Stomach (tissue), 9 donors: ENCODE measurements around the gene C1QTNF7. TPM values are rescaled to one million over a fixed set of nuclear protein-coding genes. Genes with fewer than 3 reads are reported as not detected.
A peak's percentile ranks its signal among the peaks of the same experiment; 100 is the strongest.

Source experiments
- DNase-seq, 2 donors: peaks; one replicate each; pipeline versions ENCODE4 v3.0.0 to v3.0.0-alpha.2; 2013 to 2019
- H3K27ac ChIP-seq, 5 donors: fragments of 200-600 bp in 4 of 5; sonication (generic) in 4 of 5; one replicate each; pipeline ENCODE4 v1.5.1; 2013 to 2019; ENCODE audit warnings: mild to moderate bottlenecking in 1 of 5, moderate library complexity in 1 of 5
- H3K27me3 ChIP-seq, 3 donors: fragments of 200-600 bp; sonication (generic); one replicate each; pipeline ENCODE4 v1.5.1; 2017 to 2019; ENCODE audit warnings: mixed run types in 1 of 3
- H3K36me3 ChIP-seq, 4 donors: fragments of 200-600 bp; sonication (generic); 1 replicate in 3 of 4; 2 replicates in 1 of 4; pipeline ENCODE4 v1.5.1; 2016 to 2019
- H3K4me1 ChIP-seq, 4 donors: fragments of 200-600 bp; sonication (generic); one replicate each; pipeline ENCODE4 v1.5.1; 2016 to 2019
- H3K4me3 ChIP-seq, 4 donors: fragments of 200-600 bp; sonication (generic) in 3 of 4; one replicate each; pipeline ENCODE4 v1.5.1; 2016 to 2019; ENCODE audit warnings: mild to moderate bottlenecking in 1 of 4
- H3K9me3 ChIP-seq, 4 donors: fragments of 200-600 bp; sonication (generic); one replicate each; pipeline ENCODE4 v1.5.1; 2016 to 2019
- CTCF ChIP-seq, 7 experiments: fragments of 450-650 bp in 4 of 7; fragments of 200-600 bp in 3 of 7; sonication (generic) in 3 of 7; IDR thresholded peaks; one replicate each; pipeline ENCODE4 v1.5.1; 2016 to 2019; ENCODE audit warnings: antibody characterized with exemption in 7 of 7, control low read depth in 2 of 7, mild to moderate bottlenecking in 1 of 7
- EP300 ChIP-seq: sonication (generic); formaldehyde crosslinking; IDR thresholded peaks from one replicate; pipeline ENCODE4 v1.6.1; 2017; ENCODE audit warnings: antibody characterized with exemption
- POLR2A ChIP-seq, 4 donors: fragments of 450-650 bp; IDR thresholded peaks; one replicate each; pipeline ENCODE4 v1.6.1; 2016; ENCODE audit warnings: antibody characterized with exemption in 4 of 4, control low read depth in 2 of 4, mild to moderate bottlenecking in 1 of 4, moderate library complexity in 1 of 4
- POLR2AphosphoS5 ChIP-seq, 3 donors: sonication (generic); formaldehyde crosslinking; IDR thresholded peaks; one replicate each; pipeline ENCODE4 v1.6.1; 2016; ENCODE audit warnings: antibody characterized with exemption in 3 of 3
- WGBS, 5 donors: extraction: QIAGEN DNeasy Blood & Tissue Kit in 3 of 5; methylation state at CpG; one replicate each; pipeline versions ENCODE4 v1.1.5 to v1.1.7; 2013 to 2018; 5-methylcytosine and 5-hydroxymethylcytosine counted together
- intact Hi-C: fragments of 100-400 bp; cut with DNase I; formaldehyde crosslinking; loops from one replicate; pipeline ENCODE4 v1.15.1; 2023; ENCODE audit warnings: low total_unique reads
- polyA plus RNA-seq, 3 donors: library from polyadenylated mRNA; stranded (reverse); fragments of 200-250 nt; gene quantifications; one replicate each; pipeline ENCODE4 v1.2.3, GENCODE V29; 2013
- total RNA-seq, 5 donors: library from RNA; depleted of rRNA; stranded (reverse); fragments of >200 nt; gene quantifications; one replicate each; pipeline versions ENCODE4 v1.1.0 to v1.2.3, GENCODE V29; 2014 to 2016
- donor health status: healthy with polysubstance abuse.
- donor health status: Bipolar disorder and iron deficiency.
- donor health status: healthy.

C1QTNF7 gene
- total and polyA plus RNA-seq, 8 donors = 0.68 to 73.2 (median 4.0) TPM

GRCh38 chr4:15392053-15392805, 35.6 kb upstream of the C1QTNF7 start:
- no peak for DNase-seq
- H3K27ac ChIP-seq = peak overlapping the region in 1 of 5 donors; percentile 2
- TF ChIP-seq CTCF (IDR thresholded peaks at IDR 0.05) = no peak
- TF ChIP-seq POLR2AphosphoS5 (IDR thresholded peaks at IDR 0.05) = no peak
- no peak for TF ChIP-seq EP300
- TF ChIP-seq POLR2A (IDR thresholded peaks at IDR 0.05) = no peak
- no peaks in the 10 kb centered on the region for H3K9me3 ChIP-seq
- intact Hi-C loops = no loop called here
- H3K4me3 ChIP-seq = no peak overlapping the region
- peaks cover 0 to 12% (median 0%) of the 10 kb centered on the region in 4 donors for H3K4me1 ChIP-seq
- H3K27me3 ChIP-seq = no peaks in the 10 kb centered on the region
- H3K36me3 ChIP-seq = no peaks in the 10 kb centered on the region
- 69 to 87% (median 81%) methylated on average over 8 of the region's 8 CpGs for WGBS, 5 donors

- H3K4me3 ChIP-seq = no peak overlapping the region
- WGBS, 5 donors = 62 to 72% (median 71%) methylated on average over 4 of the region's 4 CpGs
- intact Hi-C loops = no loop called here
- no peak for DNase-seq
- H3K27ac ChIP-seq = peak overlapping the region in 1 of 5 donors; percentile 43
- H3K9me3 ChIP-seq = no peaks in the 10 kb centered on the region
- no peaks in the 10 kb centered on the region for H3K36me3 ChIP-seq
- H3K27me3 ChIP-seq = no peaks in the 10 kb centered on the region
- TF ChIP-seq POLR2AphosphoS5 (IDR thresholded peaks at IDR 0.05) = no peak
- TF ChIP-seq EP300 = no peak
- TF ChIP-seq POLR2A (IDR thresholded peaks at IDR 0.05) = no peak
- TF ChIP-seq CTCF (IDR thresholded peaks at IDR 0.05) = no peak
- peaks cover 0 to 24% (median 7%) of the 10 kb centered on the region in 4 donors for H3K4me1 ChIP-seq
Observed at GRCh38 chr4:15395311-15395710, 32.5 kb upstream of the C1QTNF7 start.

- Histone ChIP-seq H3K36me3 (no peaks in the 10 kb centered on the region), H3K27ac (peak overlapping the region in 1 of 5 donors; percentile 43), H3K4me3 (no peak overlapping the region), H3K27me3 (no peaks in the 10 kb centered on the region), H3K9me3 (no peaks in the 10 kb centered on the region), H3K4me1 (peaks cover 0 to 32% (median 12%) of the 10 kb centered on the region in 4 donors)
- DNase-seq = peak; percentile 32 to 61
- intact Hi-C loops = no loop called here
- 55 to 69% (median 64%) methylated on average over 4 of the region's 4 CpGs for WGBS, 5 donors
- peak in 5 of 7 experiments; percentile 38 to 51 (median 44) for TF ChIP-seq CTCF (IDR thresholded peaks at IDR 0.05)
- no peak for TF ChIP-seq POLR2AphosphoS5 (IDR thresholded peaks at IDR 0.05)
- TF ChIP-seq POLR2A (IDR thresholded peaks at IDR 0.05) = no peak
- TF ChIP-seq EP300 = no peak
Observed at GRCh38 chr4:15396157-15396800, 31.6 kb upstream of the C1QTNF7 start.

GRCh38 chr4:15398001-15398400, 29.8 kb upstream of the C1QTNF7 start:
- intact Hi-C loops = no loop called here
- H3K9me3 ChIP-seq = no peaks in the 10 kb centered on the region

More at GRCh38 chr4:15398001-15398400, 29.8 kb upstream of the C1QTNF7 start:
- TF ChIP-seq POLR2A (IDR thresholded peaks at IDR 0.05) (no peak), CTCF (IDR thresholded peaks at IDR 0.05) (no peak), EP300 (no peak)
- Histone ChIP-seq H3K27ac (no peak overlapping the region), H3K36me3 (no peaks in the 10 kb centered on the region), H3K4me3 (no peak overlapping the region), H3K4me1 (peaks cover 0 to 38% (median 20%) of the 10 kb centered on the region in 4 donors), H3K27me3 (no peaks in the 10 kb centered on the region)
- whole genome bisulfite sequencing, 5 donors = 54 to 87% (median 72%) methylated on average over 3 of the region's 3 CpGs
- no peak for DNase-seq
